GM20000 (cell line): ENCODE results near the gene TBC1D8.

ENCODE experiments used
- DNase-seq: peaks from one replicate; pipeline ENCODE4 v3.0.0; 2012; ENCODE audit warnings: low spot score
- CTCF ChIP-seq: IDR thresholded peaks from 2 replicates; pipeline ENCODE4 v1.5.1; 2012; ENCODE audit warnings: mild to moderate bottlenecking, control low read depth; ENCODE audit errors: extremely low read depth, missing control alignments

TBC1D8 gene

GRCh38 chr2:101121174-101121573, 30.0 kb downstream of the TBC1D8 start:
- DNase-seq = no peak
- no peak for TF ChIP-seq CTCF

- TF ChIP-seq CTCF = no peak
- DNase-seq = no peak
Measured at GRCh38 chr2:101120124-101120996, 30.8 kb downstream of the TBC1D8 start.

- TF ChIP-seq CTCF = no peak
- no peak for DNase-seq
Measured at GRCh38 chr2:101119431-101119830, 31.8 kb downstream of the TBC1D8 start.

- TF ChIP-seq CTCF = no peak
- DNase-seq = no peak
Measured at GRCh38 chr2:101116841-101117552, 34.2 kb downstream of the TBC1D8 start.

- no peak for TF ChIP-seq CTCF
- no peak for DNase-seq
Measured at GRCh38 chr2:101116348-101116747, 34.8 kb downstream of the TBC1D8 start.

- DNase-seq = no peak
- no peak for TF ChIP-seq CTCF
Measured at GRCh38 chr2:101115664-101116063, 35.5 kb downstream of the TBC1D8 start.

GRCh38 chr2:101114815-101115214, 36.4 kb downstream of the TBC1D8 start:
- no peak for DNase-seq
- TF ChIP-seq CTCF = no peak
